Liver (tissue), 9 donors: ENCODE data around the gene AQP9. TPM values are rescaled to one million over a fixed set of nuclear protein-coding genes. Genes with fewer than 3 reads are reported as not detected.

ENCODE experiments used
- DNase-seq: peaks from one replicate; pipeline ENCODE4 v3.0.0-alpha.2; 2017; ENCODE audit warnings: low spot score
- H3K27ac ChIP-seq, 2 donors: one replicate each; pipeline ENCODE4 v1.7.0; 2013; ENCODE audit warnings: inconsistent platforms in 2 of 2, low read length in 2 of 2, control low read depth in 1 of 2, low read depth in 1 of 2, mild to moderate bottlenecking in 1 of 2
- H3K27me3 ChIP-seq, 4 donors: one replicate each; pipeline versions ENCODE4 v1.6.1 to v1.7.0; 2013; ENCODE audit warnings: low read length in 3 of 4, inconsistent platforms in 1 of 4, mild to moderate bottlenecking in 1 of 4, moderate library complexity in 1 of 4; ENCODE audit not compliant: control insufficient read depth in 4 of 4, insufficient read depth in 4 of 4
- H3K36me3 ChIP-seq, 4 donors: one replicate each; pipeline versions ENCODE4 v1.6.1 to v1.7.0; 2013; ENCODE audit warnings: low read length in 3 of 4, mild to moderate bottlenecking in 3 of 4, low read depth in 1 of 4, moderate library complexity in 1 of 4; ENCODE audit not compliant: control insufficient read depth in 4 of 4, insufficient read depth in 3 of 4
- H3K4me1 ChIP-seq, 4 donors: one replicate each; pipeline versions ENCODE4 v1.6.1 to v1.7.0; 2013; ENCODE audit warnings: low read length in 3 of 4, mild to moderate bottlenecking in 3 of 4, moderate library complexity in 1 of 4; ENCODE audit not compliant: control insufficient read depth in 4 of 4, insufficient read depth in 4 of 4
- H3K4me3 ChIP-seq, 3 donors: one replicate each; pipeline versions ENCODE4 v1.6.1 to v1.7.0; 2013; ENCODE audit warnings: low read length in 3 of 3, control low read depth in 1 of 3, low read depth in 1 of 3, mild to moderate bottlenecking in 1 of 3
- H3K9ac ChIP-seq, 2 donors: one replicate each; pipeline ENCODE4 v1.7.0; 2013; ENCODE audit warnings: low read length in 2 of 2, mild to moderate bottlenecking in 2 of 2, moderate library complexity in 2 of 2, control low read depth in 1 of 2, low read depth in 1 of 2
- H3K9me3 ChIP-seq, 4 donors: one replicate each; pipeline versions ENCODE4 v1.6.1 to v1.7.0; 2013; ENCODE audit warnings: low read length in 3 of 4; ENCODE audit not compliant: control insufficient read depth in 4 of 4
- FOXA1 ChIP-seq: IDR thresholded peaks from 2 replicates; pipeline ENCODE4 v1.6.1; 2016; ENCODE audit warnings: antibody characterized with exemption
- FOXA2 ChIP-seq: IDR thresholded peaks from 2 replicates; pipeline ENCODE4 v1.6.1; 2016; ENCODE audit warnings: antibody characterized with exemption
- GABPA ChIP-seq, 2 donors: IDR thresholded peaks in 1 of 2; conservative IDR thresholded peaks in 1 of 2; 2 replicates each; pipeline ENCODE4 v1.6.1; 2016; ENCODE audit warnings: antibody characterized with exemption in 2 of 2, mild to moderate bottlenecking in 1 of 2, moderate library complexity in 1 of 2
- HNF4A ChIP-seq, 2 donors: conservative IDR thresholded peaks; 2 replicates each; pipeline ENCODE4 v1.6.1; 2016; ENCODE audit warnings: antibody characterized with exemption in 2 of 2, mild to moderate bottlenecking in 2 of 2
- HNF4G ChIP-seq: IDR thresholded peaks from 2 replicates; pipeline ENCODE4 v1.6.1; 2016; ENCODE audit warnings: antibody characterized with exemption
- JUND ChIP-seq, 2 donors: IDR thresholded peaks; 2 replicates each; pipeline ENCODE4 v1.6.1; 2016; ENCODE audit warnings: antibody characterized with exemption in 2 of 2
- MAX ChIP-seq: IDR thresholded peaks from 2 replicates; pipeline ENCODE4 v1.6.1; 2016; ENCODE audit warnings: antibody characterized with exemption
- NR2F2 ChIP-seq: IDR thresholded peaks from 2 replicates; pipeline ENCODE4 v1.6.1; 2016; ENCODE audit warnings: antibody characterized with exemption
- RAD21 ChIP-seq, 2 donors: IDR thresholded peaks; 2 replicates each; pipeline ENCODE4 v1.6.1; 2016; ENCODE audit warnings: antibody characterized with exemption in 2 of 2, mild to moderate bottlenecking in 2 of 2
- RXRA ChIP-seq, 2 donors: IDR thresholded peaks; 2 replicates each; pipeline ENCODE4 v1.6.1; 2017 to 2018; ENCODE audit warnings: antibody characterized with exemption in 2 of 2, mild to moderate bottlenecking in 1 of 2
- SP1 ChIP-seq: IDR thresholded peaks from 2 replicates; pipeline ENCODE4 v1.6.1; 2018; ENCODE audit warnings: antibody characterized with exemption, mild to moderate bottlenecking
- TAF1 ChIP-seq: conservative IDR thresholded peaks from 2 replicates; pipeline ENCODE4 v1.6.1; 2016; ENCODE audit warnings: antibody characterized with exemption, mild to moderate bottlenecking
- ZBTB33 ChIP-seq: IDR thresholded peaks from 2 replicates; pipeline ENCODE4 v1.6.1; 2016; ENCODE audit warnings: antibody characterized with exemption
- WGBS: extraction: QIAGEN DNeasy Blood & Tissue Kit; methylation state at CpG from one replicate; pipeline ENCODE4 v1.1.7; 2013; 5-methylcytosine and 5-hydroxymethylcytosine counted together
- polyA plus RNA-seq, 2 donors: library from polyadenylated mRNA; stranded (reverse) in 1 of 2; unstranded in 1 of 2; fragments of 200-250 nt in 1 of 2; fragments of >200 nt in 1 of 2; fragmentation: Nextera tagmentation in 1 of 2; extraction: Ambion mirVana in 1 of 2; gene quantifications; one replicate each; pipeline versions ENCODE4 v1.2.1 to v1.2.3, GENCODE V29; 2013 to 2015
- total RNA-seq, 2 donors: library from RNA; depleted of rRNA; stranded (reverse); fragments of >200 nt; gene quantifications; one replicate each; pipeline ENCODE4 v1.2.3, GENCODE V29; 2014
- TF ChIP-seq, protein P1 (sequence below): IDR thresholded peaks from 2 replicates; pipeline ENCODE4 v1.6.1; 2016; ENCODE audit warnings: antibody characterized with exemption, mild to moderate bottlenecking
- TF ChIP-seq, protein P2 (sequence below): fragments of 150-350 bp; IDR thresholded peaks from 2 replicates; pipeline ENCODE4 v1.5.1; 2017; ENCODE audit warnings: improper control_type of control experiment, low read depth, low read length; ENCODE audit not compliant: missing input control
- donor health status: healthy.
- donor health status: healthy.
- donor health status: healthy.
- donor health status: healthy.
- donor health status: healthy.

Gene AQP9
- total and polyA plus RNA-seq, 4 donors = 1.4 to 111 (median 86.6) TPM

DNA sequence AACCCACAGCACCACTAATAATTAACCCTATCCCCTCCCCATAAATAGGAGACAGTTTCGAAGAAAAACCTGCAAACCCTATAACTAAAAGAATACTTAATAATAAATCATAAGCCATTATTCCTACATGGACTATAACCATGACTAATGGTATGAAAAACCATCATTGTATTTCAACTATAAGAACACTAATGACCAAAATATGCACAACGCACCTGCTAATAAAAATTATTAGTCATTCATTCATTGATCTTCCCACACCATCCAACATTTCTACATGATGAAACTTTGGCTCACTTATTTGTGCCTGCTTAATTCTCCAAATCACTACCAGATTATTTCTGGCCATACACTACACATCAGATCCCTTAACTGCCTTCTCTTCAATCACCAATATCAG lies 16.6 kb downstream of the AQP9 start:
- Histone ChIP-seq H3K4me1 (peaks cover 0 to 12% (median 9%) of the 10 kb centered on the region in 4 donors), H3K9ac (no peak overlapping the region), H3K36me3 (peaks cover 0 to 15% (median 4%) of the 10 kb centered on the region in 4 donors), H3K9me3 (no peaks in the 10 kb centered on the region), H3K27ac (no peak overlapping the region), H3K27me3 (no peaks in the 10 kb centered on the region), H3K4me3 (no peak overlapping the region)
- no peak for DNase-seq
- TF ChIP-seq RXRA (IDR thresholded peaks at IDR 0.05) (no peak), FOXA2 (no peak), HNF4A (conservative IDR thresholded peaks at IDR 0.05) (no peak), MAX (no peak), TAF1 (no peak), NR2F2 (no peak), FOXA1 (no peak), JUND (IDR thresholded peaks at IDR 0.05) (no peak), GABPA (IDR thresholded peaks at IDR 0.05 in 1 of 2, conservative IDR thresholded peaks at IDR 0.05 in 1 of 2) (no peak), RAD21 (IDR thresholded peaks at IDR 0.05) (no peak), HNF4G (no peak), SP1 (no peak)
- TF ChIP-seq, protein P1, sequence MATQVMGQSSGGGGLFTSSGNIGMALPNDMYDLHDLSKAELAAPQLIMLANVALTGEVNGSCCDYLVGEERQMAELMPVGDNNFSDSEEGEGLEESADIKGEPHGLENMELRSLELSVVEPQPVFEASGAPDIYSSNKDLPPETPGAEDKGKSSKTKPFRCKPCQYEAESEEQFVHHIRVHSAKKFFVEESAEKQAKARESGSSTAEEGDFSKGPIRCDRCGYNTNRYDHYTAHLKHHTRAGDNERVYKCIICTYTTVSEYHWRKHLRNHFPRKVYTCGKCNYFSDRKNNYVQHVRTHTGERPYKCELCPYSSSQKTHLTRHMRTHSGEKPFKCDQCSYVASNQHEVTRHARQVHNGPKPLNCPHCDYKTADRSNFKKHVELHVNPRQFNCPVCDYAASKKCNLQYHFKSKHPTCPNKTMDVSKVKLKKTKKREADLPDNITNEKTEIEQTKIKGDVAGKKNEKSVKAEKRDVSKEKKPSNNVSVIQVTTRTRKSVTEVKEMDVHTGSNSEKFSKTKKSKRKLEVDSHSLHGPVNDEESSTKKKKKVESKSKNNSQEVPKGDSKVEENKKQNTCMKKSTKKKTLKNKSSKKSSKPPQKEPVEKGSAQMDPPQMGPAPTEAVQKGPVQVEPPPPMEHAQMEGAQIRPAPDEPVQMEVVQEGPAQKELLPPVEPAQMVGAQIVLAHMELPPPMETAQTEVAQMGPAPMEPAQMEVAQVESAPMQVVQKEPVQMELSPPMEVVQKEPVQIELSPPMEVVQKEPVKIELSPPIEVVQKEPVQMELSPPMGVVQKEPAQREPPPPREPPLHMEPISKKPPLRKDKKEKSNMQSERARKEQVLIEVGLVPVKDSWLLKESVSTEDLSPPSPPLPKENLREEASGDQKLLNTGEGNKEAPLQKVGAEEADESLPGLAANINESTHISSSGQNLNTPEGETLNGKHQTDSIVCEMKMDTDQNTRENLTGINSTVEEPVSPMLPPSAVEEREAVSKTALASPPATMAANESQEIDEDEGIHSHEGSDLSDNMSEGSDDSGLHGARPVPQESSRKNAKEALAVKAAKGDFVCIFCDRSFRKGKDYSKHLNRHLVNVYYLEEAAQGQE = no peak
- 95% methylated on average over 2 of the region's 2 CpGs for WGBS

- 67% methylated on average over 6 of the region's 6 CpGs for WGBS
- peaks cover 0 to 9% (median 2%) of the 10 kb centered on the region in 4 donors for H3K36me3 ChIP-seq
- no peak overlapping the region for H3K4me3 ChIP-seq
- H3K4me1 ChIP-seq = peaks cover 0 to 25% (median 11%) of the 10 kb centered on the region in 4 donors
- H3K9me3 ChIP-seq = no peaks in the 10 kb centered on the region
- no peak overlapping the region for H3K27ac ChIP-seq
- DNase-seq = no peak
- TF ChIP-seq RAD21 (IDR thresholded peaks at IDR 0.05) (no peak), ZBTB33 (no peak), HNF4G (no peak), HNF4A (conservative IDR thresholded peaks at IDR 0.05) (no peak), SP1 (no peak)
- TF ChIP-seq, protein P2, sequence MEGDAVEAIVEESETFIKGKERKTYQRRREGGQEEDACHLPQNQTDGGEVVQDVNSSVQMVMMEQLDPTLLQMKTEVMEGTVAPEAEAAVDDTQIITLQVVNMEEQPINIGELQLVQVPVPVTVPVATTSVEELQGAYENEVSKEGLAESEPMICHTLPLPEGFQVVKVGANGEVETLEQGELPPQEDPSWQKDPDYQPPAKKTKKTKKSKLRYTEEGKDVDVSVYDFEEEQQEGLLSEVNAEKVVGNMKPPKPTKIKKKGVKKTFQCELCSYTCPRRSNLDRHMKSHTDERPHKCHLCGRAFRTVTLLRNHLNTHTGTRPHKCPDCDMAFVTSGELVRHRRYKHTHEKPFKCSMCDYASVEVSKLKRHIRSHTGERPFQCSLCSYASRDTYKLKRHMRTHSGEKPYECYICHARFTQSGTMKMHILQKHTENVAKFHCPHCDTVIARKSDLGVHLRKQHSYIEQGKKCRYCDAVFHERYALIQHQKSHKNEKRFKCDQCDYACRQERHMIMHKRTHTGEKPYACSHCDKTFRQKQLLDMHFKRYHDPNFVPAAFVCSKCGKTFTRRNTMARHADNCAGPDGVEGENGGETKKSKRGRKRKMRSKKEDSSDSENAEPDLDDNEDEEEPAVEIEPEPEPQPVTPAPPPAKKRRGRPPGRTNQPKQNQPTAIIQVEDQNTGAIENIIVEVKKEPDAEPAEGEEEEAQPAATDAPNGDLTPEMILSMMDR = no peak
- no peak overlapping the region for H3K9ac ChIP-seq
- no peaks in the 10 kb centered on the region for H3K27me3 ChIP-seq
These were observed 21.7 kb downstream of the AQP9 start for GRCh38 chr15:58159827-58160386.
